ENCODE measurements around the gene BCAS3.
"Not testable (repeated sequence)": the region's sequence is repeated elsewhere in the genome, so short reads cannot be mapped to it uniquely, and the experiment has no call there.

BCAS3 gene

DNA sequence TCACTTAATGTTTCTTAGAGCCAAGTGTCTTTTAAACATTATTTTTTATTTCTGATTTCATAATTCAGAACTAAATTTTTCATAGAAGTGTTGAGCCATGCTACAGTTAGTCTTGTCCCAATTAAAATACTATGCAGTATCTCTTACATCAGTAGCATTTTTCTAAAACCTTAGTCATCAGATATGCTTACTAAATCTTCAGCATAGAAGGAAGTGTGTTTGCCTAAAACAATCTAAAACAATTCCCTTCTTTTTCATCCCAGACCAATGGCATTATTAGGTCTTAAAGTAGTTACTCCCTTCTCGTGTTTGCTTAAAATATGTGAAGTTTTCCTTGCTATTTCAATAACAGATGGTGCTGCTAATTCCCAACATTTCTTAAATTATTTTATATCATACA is 13.6 kb upstream of the BCAS3 start:
- no peak for FAIRE-seq
- DNase-seq (ENCODE audit: insufficient read length, low spot score) = no peak

DNA sequence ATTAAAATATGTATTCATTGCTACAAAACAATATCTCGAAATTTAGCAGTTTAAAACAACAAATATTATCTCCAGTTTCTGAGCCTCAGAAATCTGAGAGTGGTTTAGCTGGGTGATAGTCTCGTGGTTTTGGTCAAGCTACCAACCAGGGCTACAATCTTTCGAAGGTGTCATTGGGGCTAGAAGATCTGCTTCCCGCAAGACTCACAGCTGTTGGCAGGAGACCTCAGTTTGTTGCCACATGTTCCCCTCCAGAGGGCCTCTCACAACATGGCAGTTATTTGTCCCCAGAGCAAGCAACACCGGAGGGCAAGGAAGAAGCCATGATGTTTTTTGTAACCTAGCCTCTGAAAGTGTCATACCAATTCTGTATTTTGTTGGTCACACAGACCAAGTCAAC is 12.0 kb upstream of the BCAS3 start:
- FAIRE-seq (no peak), DNase-seq (ENCODE audit: insufficient read length, low spot score) (no peak)
- TF ChIP-seq POLR2AphosphoS5 (IDR thresholded peaks at IDR 0.05; ENCODE audit: low read depth, low read length) (no peak), TAF1 (IDR thresholded peaks at IDR 0.05; ENCODE audit: low read depth, low read length) (no peak), POU2F2 (IDR thresholded peaks at IDR 0.05; ENCODE audit: low read depth, low read length) (no peak), POLR2A (IDR thresholded peaks at IDR 0.05; ENCODE audit: low read depth, low read length) (no peak), SPI1 (IDR thresholded peaks at IDR 0.05; ENCODE audit: low read depth, low read length) (no peak), PAX5 (IDR thresholded peaks at IDR 0.05; ENCODE audit: insufficient read depth, low read length, severe bottlenecking) (no peak)

More for the DNA sequence above, 13.6 kb upstream of the BCAS3 start:
- no peak for TF ChIP-seq POLR2A (IDR thresholded peaks at IDR 0.05; ENCODE audit: low read depth, low read length)
- TF ChIP-seq POU2F2 (IDR thresholded peaks at IDR 0.05; ENCODE audit: low read depth, low read length) = no peak
- no peak for TF ChIP-seq PAX5 (IDR thresholded peaks at IDR 0.05; ENCODE audit: insufficient read depth, low read length, severe bottlenecking)
- TF ChIP-seq SPI1 (IDR thresholded peaks at IDR 0.05; ENCODE audit: low read depth, low read length) = no peak
- no peak for TF ChIP-seq POLR2AphosphoS5 (IDR thresholded peaks at IDR 0.05; ENCODE audit: low read depth, low read length)
- TF ChIP-seq TAF1 (IDR thresholded peaks at IDR 0.05; ENCODE audit: low read depth, low read length) = no peak

DNA sequence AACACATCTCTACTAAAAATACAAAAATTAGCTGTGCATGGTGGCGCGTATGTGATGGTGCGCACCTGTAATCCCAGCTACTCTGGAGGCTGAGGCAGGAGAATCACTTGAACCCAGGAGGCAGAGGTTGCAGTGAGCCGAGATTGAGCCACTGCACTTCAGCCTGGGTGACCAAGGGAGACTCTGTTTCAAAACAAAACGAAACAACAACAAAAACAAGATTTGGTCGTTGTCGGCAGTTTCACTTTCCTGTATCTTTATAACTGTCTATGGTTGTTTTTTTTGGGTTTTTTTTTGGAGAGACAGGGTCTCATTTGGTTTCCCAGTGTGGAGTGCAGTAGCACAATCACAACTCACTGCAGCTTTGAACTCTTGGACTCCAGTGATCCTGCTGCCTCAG is 8.9 kb upstream of the BCAS3 start:
- FAIRE-seq; DNase-seq (ENCODE audit: insufficient read length, low spot score): not testable (repeated sequence)

DNA sequence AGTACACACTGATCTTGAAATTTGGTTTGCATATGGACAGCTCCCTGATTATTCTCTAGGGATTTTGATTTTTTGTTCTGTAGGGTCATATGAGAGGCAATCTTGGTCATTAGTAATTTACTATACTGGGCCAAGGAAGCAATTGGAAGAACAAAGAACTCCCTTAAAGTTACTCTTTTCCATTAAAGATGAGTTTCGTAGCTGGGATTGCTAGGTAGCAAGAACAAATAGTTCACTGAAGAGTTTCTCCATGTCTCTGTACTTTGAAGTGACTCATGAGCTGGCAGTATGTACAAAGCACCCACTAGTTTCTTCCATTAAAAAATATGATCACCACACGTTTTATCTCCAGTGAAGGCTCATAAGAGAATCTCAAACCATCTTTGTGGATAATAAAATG is 6.2 kb upstream of the BCAS3 start:
- no peak for DNase-seq (ENCODE audit: insufficient read length, low spot score)
- no peak for FAIRE-seq
- TF ChIP-seq TAF1 (IDR thresholded peaks at IDR 0.05; ENCODE audit: low read depth, low read length) = no peak
- TF ChIP-seq POLR2A (IDR thresholded peaks at IDR 0.05; ENCODE audit: low read depth, low read length) = no peak
- TF ChIP-seq POLR2AphosphoS5 (IDR thresholded peaks at IDR 0.05; ENCODE audit: low read depth, low read length) = no peak
- no peak for TF ChIP-seq POU2F2 (IDR thresholded peaks at IDR 0.05; ENCODE audit: low read depth, low read length)

DNA sequence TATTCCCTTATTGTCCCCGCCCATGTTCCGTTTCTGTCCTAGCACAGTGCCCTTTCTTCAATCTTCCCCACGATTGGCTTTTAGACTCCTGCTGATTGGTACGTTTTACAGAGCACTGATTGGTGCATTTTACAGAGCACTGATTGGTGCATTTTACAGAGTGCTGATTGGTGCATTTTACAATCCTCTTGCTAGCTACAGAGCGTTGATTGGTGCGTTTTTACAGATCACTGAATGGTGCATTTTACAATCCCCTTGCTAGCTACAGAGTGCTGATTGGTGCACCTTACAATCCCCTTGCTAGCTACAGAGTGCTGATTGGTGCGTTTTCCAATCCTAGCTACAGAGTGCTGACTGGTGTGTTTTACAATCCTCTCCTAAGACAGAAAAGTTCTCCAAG is 3.0 kb upstream of the BCAS3 start:
- DNase-seq (ENCODE audit: insufficient read length, low spot score); FAIRE-seq: not testable (repeated sequence)

DNA sequence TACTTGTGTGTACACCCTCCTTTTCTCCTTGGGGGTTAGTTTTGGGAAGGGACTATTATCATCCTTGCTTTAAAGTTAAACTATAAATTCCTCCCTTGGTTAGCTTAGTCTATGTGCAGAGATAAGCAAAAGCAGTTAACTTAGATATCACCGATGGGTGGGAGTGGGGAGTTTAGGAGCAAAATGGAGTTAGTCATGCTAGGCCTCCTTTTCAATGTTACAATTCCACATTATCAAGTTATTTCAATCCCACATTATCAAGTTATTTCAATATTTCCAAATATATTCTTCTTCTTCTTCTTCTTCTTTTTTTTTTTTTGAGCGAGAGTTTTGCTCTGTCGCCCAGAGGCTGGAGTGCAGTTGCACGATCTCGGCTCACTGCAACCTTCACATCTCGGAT is 1.7 kb upstream of the BCAS3 start:
- DNase-seq (ENCODE audit: insufficient read length, low spot score) (no peak), FAIRE-seq (no peak)
- no peak for TF ChIP-seq SPI1 (IDR thresholded peaks at IDR 0.05; ENCODE audit: low read depth, low read length)

DNA sequence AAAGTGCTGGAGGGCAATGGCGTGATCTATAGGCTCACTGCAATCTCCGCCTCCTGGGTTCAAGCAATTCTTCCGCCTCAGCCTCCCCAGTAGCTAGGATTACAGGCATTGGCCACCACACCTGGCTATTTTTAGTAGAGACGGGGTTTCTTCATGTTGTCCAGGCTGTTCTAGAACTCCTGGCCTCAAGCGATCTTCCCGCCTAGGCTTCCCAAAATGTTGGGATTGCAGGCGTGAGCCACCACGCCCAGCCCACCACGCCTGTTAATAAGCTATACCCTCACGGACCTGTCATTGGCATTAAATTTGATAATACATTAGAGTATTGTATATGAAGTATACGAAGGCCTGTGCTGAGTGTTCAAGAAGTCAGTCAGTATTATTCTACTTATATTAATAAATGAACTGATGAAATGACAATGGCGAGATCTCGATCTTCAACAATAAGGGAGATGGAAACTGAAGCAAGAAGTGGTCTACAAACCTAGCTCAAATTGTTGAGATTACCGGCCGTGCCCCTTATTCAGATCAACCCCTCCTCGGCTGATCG is 818 bp upstream of the BCAS3 start:
- DNase-seq (ENCODE audit: insufficient read length, low spot score) (no peak), FAIRE-seq (no peak)
- TF ChIP-seq POLR2AphosphoS5 (IDR thresholded peaks at IDR 0.05; ENCODE audit: low read depth, low read length) = peak; percentile 69; the same call in 1 of the 2 replicates
- no peak for TF ChIP-seq SPI1 (IDR thresholded peaks at IDR 0.05; ENCODE audit: low read depth, low read length)
- TF ChIP-seq POLR2A (IDR thresholded peaks at IDR 0.05; ENCODE audit: low read depth, low read length) = peak; percentile 48; the same call in 1 of the 2 replicates

DNA sequence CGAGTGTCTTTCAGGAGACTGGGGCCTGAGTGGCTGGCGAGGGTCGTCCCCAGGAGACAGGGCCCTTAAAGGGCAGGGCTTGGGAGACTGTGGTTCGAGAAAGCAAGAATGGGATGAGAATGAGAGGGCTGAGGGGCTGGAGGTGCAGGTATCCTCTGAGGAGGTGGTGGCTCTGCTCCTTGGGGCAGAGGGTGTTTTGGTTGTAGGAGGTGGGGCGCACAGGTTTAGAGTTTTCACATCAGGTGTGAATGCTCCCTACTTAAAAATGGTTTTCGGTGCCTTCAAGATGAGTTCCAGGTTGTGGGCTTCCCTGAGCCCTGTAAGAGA is 430 bp downstream of the BCAS3 start:
- TF ChIP-seq SPI1 (IDR thresholded peaks at IDR 0.05; ENCODE audit: low read depth, low read length) (no peak), PAX5 (IDR thresholded peaks at IDR 0.05; ENCODE audit: insufficient read depth, low read length, severe bottlenecking) (no peak), TAF1 (IDR thresholded peaks at IDR 0.05; ENCODE audit: low read depth, low read length) (no peak), POLR2AphosphoS5 (IDR thresholded peaks at IDR 0.05; ENCODE audit: low read depth, low read length) (no peak), POLR2A (IDR thresholded peaks at IDR 0.05; ENCODE audit: low read depth, low read length) (no peak), POU2F2 (IDR thresholded peaks at IDR 0.05; ENCODE audit: low read depth, low read length) (no peak)
- no peak for DNase-seq (ENCODE audit: insufficient read length, low spot score)
- no peak for FAIRE-seq

DNA sequence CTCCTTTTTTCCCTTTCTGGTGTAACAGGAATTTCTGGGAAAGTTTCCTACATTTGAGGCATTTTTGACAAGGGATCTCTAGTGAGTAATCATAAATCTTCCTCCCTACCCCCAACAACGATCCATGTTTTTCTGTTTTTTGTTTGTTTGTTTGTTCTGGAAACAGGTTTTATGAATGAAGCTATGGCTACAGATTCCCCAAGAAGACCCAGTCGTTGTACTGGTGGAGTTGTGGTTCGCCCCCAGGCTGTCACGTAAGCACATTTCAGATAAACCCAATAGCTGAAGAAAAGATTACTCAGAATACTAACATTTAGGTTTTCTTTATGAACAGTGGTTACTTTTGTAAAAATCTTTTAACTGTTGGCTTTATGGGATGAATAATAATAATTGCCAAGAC is 1.6 kb downstream of the BCAS3 start:
- DNase-seq (ENCODE audit: insufficient read length, low spot score) (no peak), FAIRE-seq (no peak)
- TF ChIP-seq PAX5 (IDR thresholded peaks at IDR 0.05; ENCODE audit: insufficient read depth, low read length, severe bottlenecking) (no peak), POLR2AphosphoS5 (IDR thresholded peaks at IDR 0.05; ENCODE audit: low read depth, low read length) (no peak), POU2F2 (IDR thresholded peaks at IDR 0.05; ENCODE audit: low read depth, low read length) (no peak), TAF1 (IDR thresholded peaks at IDR 0.05; ENCODE audit: low read depth, low read length) (no peak), SPI1 (IDR thresholded peaks at IDR 0.05; ENCODE audit: low read depth, low read length) (no peak), POLR2A (IDR thresholded peaks at IDR 0.05; ENCODE audit: low read depth, low read length) (no peak)

DNA sequence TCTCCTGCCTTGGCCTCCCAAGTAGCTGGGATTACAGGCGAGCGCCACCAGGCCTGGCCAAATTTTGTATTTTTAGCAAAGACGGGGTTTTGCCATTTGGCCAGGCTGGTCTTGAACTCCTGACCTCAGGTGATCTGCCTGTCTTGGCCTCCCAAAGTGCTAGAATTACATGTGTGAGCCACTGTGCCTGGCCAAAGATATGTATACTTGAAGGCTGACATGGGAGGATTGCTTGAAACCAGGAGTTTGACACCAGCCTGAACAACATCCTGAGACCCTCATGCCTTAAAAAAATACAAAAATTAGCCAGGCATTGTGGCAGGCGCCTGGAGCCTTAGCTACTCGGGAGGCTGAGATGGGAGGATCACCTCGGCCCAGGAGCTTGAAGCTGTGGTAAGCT is 3.1 kb downstream of the BCAS3 start:
- TF ChIP-seq TAF1 (IDR thresholded peaks at IDR 0.05; ENCODE audit: low read depth, low read length) = no peak
- no peak for TF ChIP-seq PAX5 (IDR thresholded peaks at IDR 0.05; ENCODE audit: insufficient read depth, low read length, severe bottlenecking)
- TF ChIP-seq POU2F2 (IDR thresholded peaks at IDR 0.05; ENCODE audit: low read depth, low read length) = no peak
- TF ChIP-seq SPI1 (IDR thresholded peaks at IDR 0.05; ENCODE audit: low read depth, low read length) = no peak
- no peak for TF ChIP-seq POLR2A (IDR thresholded peaks at IDR 0.05; ENCODE audit: low read depth, low read length)
- no peak for TF ChIP-seq POLR2AphosphoS5 (IDR thresholded peaks at IDR 0.05; ENCODE audit: low read depth, low read length)

DNA sequence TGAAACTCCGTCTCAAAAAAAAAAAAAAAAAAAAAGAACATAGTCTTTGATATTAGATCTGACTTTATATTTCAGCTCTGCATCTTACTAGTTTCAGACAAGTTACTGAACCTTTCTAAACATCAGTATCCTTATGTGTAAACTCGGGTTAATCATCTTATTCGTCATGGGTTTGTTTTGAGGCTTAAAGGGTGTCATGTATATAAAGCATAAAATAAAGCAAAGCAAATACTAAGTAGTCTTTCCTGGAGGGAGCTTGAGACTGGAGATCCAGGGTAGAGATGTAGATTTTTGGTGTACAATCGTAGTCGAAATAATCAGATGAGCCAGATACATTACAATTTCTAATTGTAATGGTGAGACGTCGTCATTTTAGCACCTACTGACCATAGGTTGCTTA is 7.8 kb downstream of the BCAS3 start:
- no peak for TF ChIP-seq POLR2A (IDR thresholded peaks at IDR 0.05; ENCODE audit: low read depth, low read length)
- no peak for TF ChIP-seq POU2F2 (IDR thresholded peaks at IDR 0.05; ENCODE audit: low read depth, low read length)
- no peak for TF ChIP-seq PAX5 (IDR thresholded peaks at IDR 0.05; ENCODE audit: insufficient read depth, low read length, severe bottlenecking)
- no peak for TF ChIP-seq SPI1 (IDR thresholded peaks at IDR 0.05; ENCODE audit: low read depth, low read length)
- no peak for TF ChIP-seq POLR2AphosphoS5 (IDR thresholded peaks at IDR 0.05; ENCODE audit: low read depth, low read length)
- no peak for TF ChIP-seq TAF1 (IDR thresholded peaks at IDR 0.05; ENCODE audit: low read depth, low read length)
- FAIRE-seq = no peak

More for the DNA sequence above, 3.1 kb downstream of the BCAS3 start:
- FAIRE-seq = no peak
- no peak for DNase-seq (ENCODE audit: insufficient read length, low spot score)

More for the DNA sequence above, 7.8 kb downstream of the BCAS3 start:
- no peak for DNase-seq (ENCODE audit: insufficient read length, low spot score)
